HL-60 (cell line): ENCODE data around the gene OR4D6.

ENCODE experiments used
- DNase-seq, 2 experiments: peaks; one replicate each; pipeline ENCODE4 v3.0.0-alpha.2; 2010 to 2020; ENCODE audit warnings: low read depth in 1 of 2, low spot score in 1 of 2
- H3K27ac ChIP-seq: fragments of 250-450 bp; sonication (Bioruptor Pico); replicated peaks from 2 replicates; pipeline ENCODE4 v1.5.1; 2020; ENCODE audit warnings: mild to moderate bottlenecking, moderate library complexity
- H3K27me3 ChIP-seq: fragments of 250-450 bp; sonication (Bioruptor Pico); 2 replicates; pipeline ENCODE4 v1.5.1; 2021; ENCODE audit warnings: mild to moderate bottlenecking, moderate library complexity; ENCODE audit not compliant: insufficient read depth, poor library complexity, severe bottlenecking
- H3K4me3 ChIP-seq: replicated peaks from 2 replicates; pipeline ENCODE4 v1.5.1; 2011; ENCODE audit warnings: mild to moderate bottlenecking, control low read depth, low read length; ENCODE audit not compliant: insufficient read depth
- GABPA ChIP-seq: IDR thresholded peaks from 2 replicates; pipeline ENCODE4 v1.6.1; 2012; ENCODE audit warnings: low read depth
- POLR2AphosphoS5 ChIP-seq: IDR thresholded peaks from 2 replicates; pipeline ENCODE4 v1.6.1; 2012; ENCODE audit warnings: low read depth
- REST ChIP-seq: IDR thresholded peaks from 2 replicates; pipeline ENCODE4 v1.6.1; 2012; ENCODE audit warnings: low read depth; ENCODE audit not compliant: insufficient replicate concordance
- SPI1 ChIP-seq: IDR thresholded peaks from 2 replicates; pipeline ENCODE4 v1.6.1; 2012; ENCODE audit warnings: low read depth, mild to moderate bottlenecking, borderline replicate concordance
- TF ChIP-seq, protein P1 (sequence below): IDR thresholded peaks from one replicate; pipeline ENCODE4 v1.5.1; 2011; ENCODE audit warnings: low read length, control low read depth, inconsistent platforms; ENCODE audit not compliant: insufficient read depth

The OR4D6 gene

DNA sequence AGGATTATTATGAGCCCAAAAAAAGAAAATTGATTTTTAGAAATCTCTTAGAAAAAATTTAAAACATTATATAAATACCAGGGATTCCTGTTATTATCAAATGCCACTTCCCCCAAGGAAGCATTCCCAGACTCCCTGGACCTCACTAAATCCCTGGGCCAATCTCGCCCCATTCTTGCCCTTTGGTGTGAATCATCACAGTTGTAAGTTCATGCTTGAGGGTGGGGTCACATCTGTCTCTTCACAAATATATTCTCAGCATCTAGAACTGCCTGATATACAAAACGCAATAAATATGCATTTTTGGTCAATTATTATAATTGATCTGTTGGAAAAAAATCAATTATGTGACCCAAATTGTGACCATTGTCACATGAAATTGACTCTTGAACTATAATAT is 8.3 kb upstream of the OR4D6 start:
- H3K27ac ChIP-seq, result no peak overlapping the region
- H3K4me3 ChIP-seq, result no peak overlapping the region
- H3K27me3 ChIP-seq, result no peaks in the 10 kb centered on the region
- TF ChIP-seq POLR2AphosphoS5 (no peak), REST (no peak), SPI1 (no peak), GABPA (no peak)
- TF ChIP-seq, protein P1, sequence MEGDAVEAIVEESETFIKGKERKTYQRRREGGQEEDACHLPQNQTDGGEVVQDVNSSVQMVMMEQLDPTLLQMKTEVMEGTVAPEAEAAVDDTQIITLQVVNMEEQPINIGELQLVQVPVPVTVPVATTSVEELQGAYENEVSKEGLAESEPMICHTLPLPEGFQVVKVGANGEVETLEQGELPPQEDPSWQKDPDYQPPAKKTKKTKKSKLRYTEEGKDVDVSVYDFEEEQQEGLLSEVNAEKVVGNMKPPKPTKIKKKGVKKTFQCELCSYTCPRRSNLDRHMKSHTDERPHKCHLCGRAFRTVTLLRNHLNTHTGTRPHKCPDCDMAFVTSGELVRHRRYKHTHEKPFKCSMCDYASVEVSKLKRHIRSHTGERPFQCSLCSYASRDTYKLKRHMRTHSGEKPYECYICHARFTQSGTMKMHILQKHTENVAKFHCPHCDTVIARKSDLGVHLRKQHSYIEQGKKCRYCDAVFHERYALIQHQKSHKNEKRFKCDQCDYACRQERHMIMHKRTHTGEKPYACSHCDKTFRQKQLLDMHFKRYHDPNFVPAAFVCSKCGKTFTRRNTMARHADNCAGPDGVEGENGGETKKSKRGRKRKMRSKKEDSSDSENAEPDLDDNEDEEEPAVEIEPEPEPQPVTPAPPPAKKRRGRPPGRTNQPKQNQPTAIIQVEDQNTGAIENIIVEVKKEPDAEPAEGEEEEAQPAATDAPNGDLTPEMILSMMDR, result no peak
- no peak for DNase-seq

GRCh38 chr11:59459916-59460315 is 3.2 kb downstream of the OR4D6 start:
- Histone ChIP-seq H3K27me3 (no peaks in the 10 kb centered on the region), H3K27ac (no peak overlapping the region), H3K4me3 (no peak overlapping the region)
- TF ChIP-seq, protein P1, result no peak
- TF ChIP-seq GABPA (no peak), SPI1 (no peak), REST (no peak), POLR2AphosphoS5 (no peak)
- DNase-seq, result no peak

DNA sequence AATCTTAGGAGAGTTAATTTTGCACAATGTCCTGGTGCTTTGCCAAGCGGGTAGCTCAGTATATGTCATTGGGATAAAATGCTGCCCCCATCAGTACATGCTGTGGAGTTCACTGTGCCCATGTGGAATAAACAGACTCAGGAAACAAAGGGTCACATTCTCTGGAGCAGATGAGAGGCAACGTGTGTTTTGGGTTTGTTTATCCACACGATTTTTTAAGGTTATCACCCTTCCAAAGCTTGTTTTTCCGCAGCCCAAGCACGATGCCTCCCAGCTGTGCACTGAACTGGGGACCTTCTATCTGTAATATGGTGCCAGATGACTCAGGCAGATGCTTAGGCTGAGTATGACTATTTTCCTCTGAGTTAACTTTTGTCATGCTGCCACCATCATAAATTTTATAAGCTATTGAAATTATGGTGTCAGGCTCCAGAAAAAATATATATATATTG is 6.5 kb downstream of the OR4D6 start:
- DNase-seq, result no peak
- TF ChIP-seq, protein P1, result no peak
- TF ChIP-seq SPI1, result no peak
- TF ChIP-seq POLR2AphosphoS5, result no peak
- TF ChIP-seq GABPA, result no peak
- no peak for TF ChIP-seq REST
- Histone ChIP-seq H3K4me3 (no peak overlapping the region), H3K27ac (no peak overlapping the region), H3K27me3 (no peaks in the 10 kb centered on the region)
